ENCODE results near the gene PDE1A.

Gene PDE1A

GRCh38 chr2:182361477-182361876 is 65.4 kb downstream of the PDE1A start:
- intact Hi-C loops (cut with DNase I): no loop called here
- DNase-seq: no peak

- intact Hi-C loops (cut with DNase I): no loop called here
- DNase-seq: no peak
Measured at GRCh38 chr2:182360663-182361260, 66.1 kb downstream of the PDE1A start.

GRCh38 chr2:182359990-182360662 is 66.7 kb downstream of the PDE1A start:
- no peak for DNase-seq
- intact Hi-C loops (cut with DNase I): no loop called here

- no peak for DNase-seq
Measured at GRCh38 chr2:182359027-182359989, 67.5 kb downstream of the PDE1A start.

GRCh38 chr2:182358601-182359000 is 68.2 kb downstream of the PDE1A start:
- DNase-seq: no peak
- intact Hi-C loops (cut with DNase I): no loop called here

More at GRCh38 chr2:182359027-182359989, 67.5 kb downstream of the PDE1A start:
- intact Hi-C loops (cut with DNase I): no loop called here

GRCh38 chr2:182355815-182356214 is 71.0 kb downstream of the PDE1A start:
- intact Hi-C loops (cut with DNase I): no loop called here

GRCh38 chr2:182351427-182351826 is 75.4 kb downstream of the PDE1A start:
- intact Hi-C loops (cut with DNase I): no loop called here
- no peak for DNase-seq

More at GRCh38 chr2:182355815-182356214, 71.0 kb downstream of the PDE1A start:
- DNase-seq: no peak

- intact Hi-C loops (cut with DNase I): no loop called here
- no peak for DNase-seq
Measured at GRCh38 chr2:182349268-182349667, 77.6 kb downstream of the PDE1A start.

- no peak for DNase-seq
- intact Hi-C loops (cut with DNase I): no loop called here
Measured at GRCh38 chr2:182345384-182345783, 81.5 kb downstream of the PDE1A start.

GRCh38 chr2:182330451-182331305 is 96.2 kb downstream of the PDE1A start:
- intact Hi-C loops (cut with DNase I): no loop called here
- DNase-seq: no peak

- no peak for DNase-seq
- intact Hi-C loops (cut with DNase I): no loop called here
Measured at GRCh38 chr2:182324665-182325064, 102.2 kb downstream of the PDE1A start.

- intact Hi-C loops (cut with DNase I): no loop called here
- DNase-seq: no peak
Measured at GRCh38 chr2:182321096-182321495, 105.7 kb downstream of the PDE1A start.

- no peak for DNase-seq
- intact Hi-C loops (cut with DNase I): no loop called here
Measured at GRCh38 chr2:182319556-182320505, 107.0 kb downstream of the PDE1A start.

- peak in 1 of 42 donors; percentile 5 for DNase-seq
- intact Hi-C loops (cut with DNase I): no loop called here
Measured at GRCh38 chr2:182318466-182319220, 108.2 kb downstream of the PDE1A start.

GRCh38 chr2:182316950-182317349 is 109.9 kb downstream of the PDE1A start:
- DNase-seq: no peak
- intact Hi-C loops (cut with DNase I): no loop called here

GRCh38 chr2:182302972-182303371 is 123.9 kb downstream of the PDE1A start:
- intact Hi-C loops (cut with DNase I): no loop called here
- DNase-seq: no peak

GRCh38 chr2:182302174-182302573 is 124.7 kb downstream of the PDE1A start:
- no peak for DNase-seq
- intact Hi-C loops (cut with DNase I): no loop called here
